Measurements from ENCODE around the gene SAMD4A.

- TF ChIP-seq CTCF (IDR thresholded peaks at IDR 0.05) (no peak), POLR2A (IDR thresholded peaks at IDR 0.05) (no peak)
Measured at GRCh38 chr14:54687750-54688119, 120.8 kb downstream of the SAMD4A start.
